ENCODE measurements around the gene NHSL1.

DNA sequence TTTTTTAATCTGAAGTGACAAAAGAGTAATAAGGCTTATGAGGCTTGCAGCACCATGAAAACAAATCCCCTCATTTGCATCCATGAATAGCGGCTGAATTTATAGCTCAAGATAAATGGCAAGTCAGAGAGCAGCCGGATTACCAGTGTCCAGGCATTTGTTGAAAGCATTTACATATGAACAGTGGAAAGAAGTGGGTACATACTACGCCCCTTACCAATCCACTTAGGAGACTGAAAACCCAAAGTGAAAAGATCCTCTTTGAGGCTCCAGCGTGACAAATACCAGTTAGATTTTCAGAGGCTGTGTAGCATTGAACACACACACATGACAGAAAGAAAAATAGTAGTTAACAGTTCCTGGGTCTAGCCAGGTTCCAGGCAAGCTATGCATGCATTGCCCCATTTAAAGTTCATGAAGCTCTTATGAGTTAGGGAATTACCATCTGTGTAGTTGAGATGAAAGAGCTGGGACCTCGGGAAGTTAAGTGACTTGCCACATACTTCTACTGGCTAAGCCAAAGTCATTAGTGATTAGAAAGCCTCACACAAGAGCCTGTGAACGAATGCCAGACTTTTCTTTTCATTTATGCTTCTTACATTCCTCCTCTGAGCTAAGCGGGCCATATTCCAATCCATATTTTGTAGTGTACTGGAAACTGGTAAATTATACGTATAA, 28.3 kb upstream of the NHSL1 start:
- TF ChIP-seq POLR2AphosphoS5 (IDR thresholded peaks at IDR 0.05; ENCODE audit: insufficient read depth, low read depth, low read length), result no peak
- TF ChIP-seq, protein P1, sequence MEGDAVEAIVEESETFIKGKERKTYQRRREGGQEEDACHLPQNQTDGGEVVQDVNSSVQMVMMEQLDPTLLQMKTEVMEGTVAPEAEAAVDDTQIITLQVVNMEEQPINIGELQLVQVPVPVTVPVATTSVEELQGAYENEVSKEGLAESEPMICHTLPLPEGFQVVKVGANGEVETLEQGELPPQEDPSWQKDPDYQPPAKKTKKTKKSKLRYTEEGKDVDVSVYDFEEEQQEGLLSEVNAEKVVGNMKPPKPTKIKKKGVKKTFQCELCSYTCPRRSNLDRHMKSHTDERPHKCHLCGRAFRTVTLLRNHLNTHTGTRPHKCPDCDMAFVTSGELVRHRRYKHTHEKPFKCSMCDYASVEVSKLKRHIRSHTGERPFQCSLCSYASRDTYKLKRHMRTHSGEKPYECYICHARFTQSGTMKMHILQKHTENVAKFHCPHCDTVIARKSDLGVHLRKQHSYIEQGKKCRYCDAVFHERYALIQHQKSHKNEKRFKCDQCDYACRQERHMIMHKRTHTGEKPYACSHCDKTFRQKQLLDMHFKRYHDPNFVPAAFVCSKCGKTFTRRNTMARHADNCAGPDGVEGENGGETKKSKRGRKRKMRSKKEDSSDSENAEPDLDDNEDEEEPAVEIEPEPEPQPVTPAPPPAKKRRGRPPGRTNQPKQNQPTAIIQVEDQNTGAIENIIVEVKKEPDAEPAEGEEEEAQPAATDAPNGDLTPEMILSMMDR (IDR thresholded peaks at IDR 0.05; ENCODE audit: extremely low read depth in 1 of 2, insufficient read depth in 1 of 2, low read depth in 1 of 2, low read length in 2 of 2), result no peak
- TF ChIP-seq, protein P2, sequence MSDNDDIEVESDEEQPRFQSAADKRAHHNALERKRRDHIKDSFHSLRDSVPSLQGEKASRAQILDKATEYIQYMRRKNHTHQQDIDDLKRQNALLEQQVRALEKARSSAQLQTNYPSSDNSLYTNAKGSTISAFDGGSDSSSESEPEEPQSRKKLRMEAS (IDR thresholded peaks at IDR 0.05; ENCODE audit: insufficient read depth, insufficient read length), result no peak
- TF ChIP-seq POLR2A (IDR thresholded peaks at IDR 0.05; ENCODE audit: low read depth, low read length), result no peak
- TF ChIP-seq MYC (IDR thresholded peaks at IDR 0.05; ENCODE audit: low read depth, low read length), result no peak
- no peak for TF ChIP-seq EZH2 (IDR thresholded peaks at IDR 0.05; ENCODE audit: borderline replicate concordance, low read depth, low read length, severe bottlenecking)
- no peak for TF ChIP-seq FOS (IDR thresholded peaks at IDR 0.05; ENCODE audit: borderline replicate concordance, insufficient read depth, low read length)

Data from endothelial cell of umbilical vein (primary cell).